MV-4-11 (cell line): ENCODE data around the gene HTR6.

Experiments
- DNase-seq: peaks from one replicate; lab custom pipeline; 2025; lab: John Stamatoyannopoulos, UW

HTR6 gene

GRCh38 chr1:19720973-19721372 lies 56.3 kb downstream of the HTR6 start:
- DNase-seq, result no peak

DNA sequence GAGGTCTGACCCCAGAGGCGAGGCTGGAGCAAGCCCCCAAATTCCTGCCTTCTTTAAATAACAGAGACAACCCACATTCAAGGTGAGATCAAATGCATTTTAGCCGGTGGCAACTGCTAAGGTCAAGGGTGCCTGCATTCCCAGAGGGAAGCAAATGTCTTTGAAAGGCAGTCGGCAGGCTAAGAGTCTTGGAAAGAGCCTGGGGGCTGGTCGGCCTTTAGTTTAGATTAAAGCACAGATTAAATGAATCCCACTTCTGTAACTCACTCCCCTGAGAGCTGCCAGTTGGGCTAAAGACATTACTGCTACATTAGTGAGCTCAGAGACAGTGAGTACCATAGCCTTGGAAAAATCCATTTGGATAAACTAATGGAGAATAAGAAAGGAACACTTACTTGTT lies 59.2 kb downstream of the HTR6 start:
- no peak for DNase-seq

- DNase-seq, result no peak
Observed at GRCh38 chr1:19725606-19726005, 60.9 kb downstream of the HTR6 start.

DNA sequence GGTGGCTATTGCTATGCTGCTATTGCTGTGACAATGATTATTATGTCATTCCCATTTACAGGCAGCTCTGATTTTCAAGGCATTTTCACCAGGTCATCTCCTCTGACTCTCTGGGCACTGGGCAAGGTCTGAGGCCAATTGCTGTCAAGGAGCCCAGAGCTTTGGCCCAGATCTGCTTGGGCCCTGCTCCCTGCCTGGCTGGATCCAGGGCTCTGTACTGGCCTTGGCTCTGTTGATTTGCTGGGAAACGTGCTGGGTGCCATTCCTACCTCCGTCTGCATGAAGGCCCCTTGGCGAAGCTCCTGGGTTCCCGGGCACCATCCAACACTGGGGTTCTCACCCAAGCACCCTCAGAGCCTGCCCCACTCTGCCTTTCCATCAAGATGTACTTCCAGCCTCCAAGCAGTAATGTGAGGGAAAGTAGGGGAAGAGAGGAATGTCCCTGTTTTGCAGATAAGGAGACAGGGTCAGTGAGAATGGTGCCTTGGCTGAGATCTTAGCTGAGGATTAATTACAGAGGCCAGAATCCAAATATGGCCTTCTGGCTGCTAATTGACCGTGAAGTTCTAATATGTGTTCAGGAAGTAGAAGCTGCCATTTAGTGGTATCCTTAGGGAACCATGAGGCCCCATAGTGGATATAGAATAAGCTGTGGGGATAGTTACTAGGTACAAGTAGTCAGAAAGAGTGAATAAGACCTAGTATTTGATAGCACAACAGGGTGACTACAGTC lies 63.9 kb downstream of the HTR6 start:
- no peak for DNase-seq

DNA sequence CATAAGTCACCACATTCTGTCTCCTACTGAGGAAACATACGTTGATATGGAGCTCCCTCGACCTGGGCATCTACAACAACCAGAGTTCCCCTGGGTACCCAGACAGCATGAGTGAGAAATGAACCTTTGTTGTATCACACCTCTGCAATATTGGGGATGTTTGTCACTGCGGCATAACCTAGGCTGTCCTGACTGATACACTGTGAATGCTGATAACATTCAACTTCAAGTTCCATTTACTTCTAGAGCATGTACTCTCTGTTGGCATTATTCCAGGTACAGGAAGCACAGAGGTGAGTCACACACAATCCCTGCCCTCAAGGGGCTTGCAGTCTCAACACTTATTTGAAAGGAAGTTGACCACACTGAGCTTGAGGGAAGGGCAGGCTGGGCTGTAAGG lies 65.6 kb downstream of the HTR6 start:
- no peak for DNase-seq
